A549 (cell line): Measurements from ENCODE around the gene CIITA.

Source experiments
- CEBPB ChIP-seq, 2 experiments: fragments of >200 bp in 1 of 2; sonication (Bioruptor Twin) in 1 of 2; formaldehyde crosslinking in 1 of 2; IDR thresholded peaks; 2 replicates each; pipeline ENCODE4 v1.6.1; 2012 to 2016
- CHD2 ChIP-seq: fragments of 150-350 bp; IDR thresholded peaks from 2 replicates; pipeline ENCODE4 v1.6.1; 2014; ENCODE audit warnings: low read length; ENCODE audit not compliant: partially characterized antibody
- CTCF ChIP-seq: fragments of >200 bp; sonication (Bioruptor Twin); formaldehyde crosslinking; IDR thresholded peaks from 3 replicates; pipeline ENCODE4 v1.5.1; 2016
- HDAC2 ChIP-seq: fragments of 200-600 bp; sonication (generic); IDR thresholded peaks from 2 replicates; pipeline ENCODE4 v1.6.1; 2016
- KDM1A ChIP-seq: fragments of 200-600 bp; sonication (generic); IDR thresholded peaks from 2 replicates; pipeline ENCODE4 v1.6.1; 2016; ENCODE audit warnings: low read depth, mild to moderate bottlenecking
- PHF8 ChIP-seq: fragments of 200-600 bp; sonication (generic); IDR thresholded peaks from 2 replicates; pipeline ENCODE4 v1.6.1; 2016; ENCODE audit warnings: low read depth, mild to moderate bottlenecking, antibody characterized with exemption, moderate library complexity, borderline replicate concordance
- POLR2A ChIP-seq: IDR thresholded peaks from 2 replicates; pipeline ENCODE4 v1.6.1; 2012; ENCODE audit warnings: mild to moderate bottlenecking, low read length
- RAD21 ChIP-seq, 2 experiments: fragments of >200 bp in 1 of 2; sonication (Bioruptor Twin) in 1 of 2; formaldehyde crosslinking in 1 of 2; IDR thresholded peaks in 1 of 2; conservative IDR thresholded peaks in 1 of 2; 2 replicates in 1 of 2; 3 replicates in 1 of 2; pipeline ENCODE4 v1.6.1; 2012 to 2018; ENCODE audit warnings: inconsistent platforms in 1 of 2
- REST ChIP-seq: fragments of 200-600 bp; sonication (generic); IDR thresholded peaks from 2 replicates; pipeline ENCODE4 v1.6.1; 2016; ENCODE audit warnings: antibody characterized with exemption, mild to moderate bottlenecking, moderate library complexity
- RFX5 ChIP-seq: fragments of 450-650 bp; IDR thresholded peaks from 2 replicates; pipeline ENCODE4 v1.7.1; 2014; ENCODE audit warnings: antibody characterized with exemption, mild to moderate bottlenecking, moderate library complexity
- SREBF2 ChIP-seq: fragments of 450-650 bp; IDR thresholded peaks from 2 replicates; pipeline ENCODE4 v1.6.1; 2014; ENCODE audit warnings: mild to moderate bottlenecking, moderate library complexity
- ZNF302 ChIP-seq: fragments of 250-450 bp; sonication (Bioruptor Pico); IDR thresholded peaks from 2 replicates; pipeline ENCODE4 v1.9.0; 2021; ENCODE audit warnings: inconsistent platforms, mild to moderate bottlenecking, moderate library complexity

- TF ChIP-seq CTCF (no peak), ZNF302 (CRISPR knock-in tag) (no peak), CHD2 (no peak), REST (no peak), POLR2A (no peak), SREBF2 (no peak), RFX5 (no peak), HDAC2 (no peak), KDM1A (no peak), CEBPB (IDR thresholded peaks at IDR 0.05) (no peak), PHF8 (no peak), RAD21 (conservative IDR thresholded peaks at IDR 0.05 in 1 of 2, IDR thresholded peaks at IDR 0.05 in 1 of 2) (no peak)
Observed at GRCh38 chr16:10951026-10951425, 74.0 kb downstream of the CIITA start.
